ENCODE measurements around the gene MEIOSIN. TPM values are rescaled to one million over a fixed set of nuclear protein-coding genes. Genes with fewer than 3 reads are reported as not detected.

Gene MEIOSIN
- total RNA-seq, 2 experiments from 2014 or later: not detected

DNA sequence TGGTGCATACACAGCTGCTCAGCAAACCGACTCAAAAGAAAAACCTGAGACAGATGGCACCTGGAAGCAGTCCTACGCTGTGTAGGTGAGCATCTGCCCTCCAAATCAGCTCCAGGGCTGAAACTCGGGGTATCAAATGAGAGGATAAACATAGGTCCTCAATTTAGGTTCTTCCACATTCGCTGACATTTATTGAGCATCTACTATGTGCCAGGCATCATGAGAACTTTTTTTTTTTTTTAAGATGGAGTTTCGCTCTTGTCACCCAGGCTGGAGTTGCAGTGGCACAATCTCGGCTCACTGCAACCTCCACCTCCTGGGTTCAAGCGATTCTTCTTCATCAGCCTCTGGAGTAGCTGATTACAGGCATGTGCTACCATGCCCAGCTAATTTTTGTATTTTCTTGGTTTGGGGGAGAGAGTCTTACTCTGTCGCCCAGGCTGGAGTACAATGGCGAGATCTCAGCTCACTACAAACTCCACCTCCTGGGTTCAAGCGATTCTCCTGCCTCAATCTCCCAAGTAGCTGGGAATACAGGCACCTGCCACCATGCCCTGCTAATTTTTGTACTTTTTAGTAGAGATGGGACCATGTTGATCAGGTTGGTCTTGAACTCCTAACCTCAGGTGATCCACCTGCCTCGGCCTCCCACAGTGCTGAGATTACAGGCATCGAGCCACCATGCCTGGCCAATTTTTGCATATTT, 27.4 kb upstream of the MEIOSIN start:
- peaks cover 37% of the 10 kb centered on the region for H3K36me3 Mint-ChIP-seq (ENCODE audit: low read depth)
- peaks cover 8% of the 10 kb centered on the region for H3K4me1 Mint-ChIP-seq (ENCODE audit: low read depth)
- ATAC-seq (no peak), DNase-seq (no peak)
- no peaks in the 10 kb centered on the region for H3K9me3 Mint-ChIP-seq
- POLR2A ChIA-PET: interaction anchor here (0.7 to 3.7 kb wide), 7 partner anchors 9 to 1108 kb away, joined by 3 to 24 read pairs (median 3); partner anchors contain the start of genes FBXO46, QPCTL and SNRPD2
- H3K4me3 Mint-ChIP-seq: no peak overlapping the region
- no peak overlapping the region for H3K27ac Mint-ChIP-seq
- TF ChIP-seq, protein P1, sequence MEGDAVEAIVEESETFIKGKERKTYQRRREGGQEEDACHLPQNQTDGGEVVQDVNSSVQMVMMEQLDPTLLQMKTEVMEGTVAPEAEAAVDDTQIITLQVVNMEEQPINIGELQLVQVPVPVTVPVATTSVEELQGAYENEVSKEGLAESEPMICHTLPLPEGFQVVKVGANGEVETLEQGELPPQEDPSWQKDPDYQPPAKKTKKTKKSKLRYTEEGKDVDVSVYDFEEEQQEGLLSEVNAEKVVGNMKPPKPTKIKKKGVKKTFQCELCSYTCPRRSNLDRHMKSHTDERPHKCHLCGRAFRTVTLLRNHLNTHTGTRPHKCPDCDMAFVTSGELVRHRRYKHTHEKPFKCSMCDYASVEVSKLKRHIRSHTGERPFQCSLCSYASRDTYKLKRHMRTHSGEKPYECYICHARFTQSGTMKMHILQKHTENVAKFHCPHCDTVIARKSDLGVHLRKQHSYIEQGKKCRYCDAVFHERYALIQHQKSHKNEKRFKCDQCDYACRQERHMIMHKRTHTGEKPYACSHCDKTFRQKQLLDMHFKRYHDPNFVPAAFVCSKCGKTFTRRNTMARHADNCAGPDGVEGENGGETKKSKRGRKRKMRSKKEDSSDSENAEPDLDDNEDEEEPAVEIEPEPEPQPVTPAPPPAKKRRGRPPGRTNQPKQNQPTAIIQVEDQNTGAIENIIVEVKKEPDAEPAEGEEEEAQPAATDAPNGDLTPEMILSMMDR (IDR thresholded peaks at IDR 0.05): no peak
- no peaks in the 10 kb centered on the region for H3K27me3 Mint-ChIP-seq
- CTCF ChIA-PET: interaction anchor here (2.6 kb wide), 1 partner anchor 13 kb away, joined by 16 read pairs; the partner anchor contains the start of gene QPCTL
- intact Hi-C loops (cut with micrococcal nuclease): no loop called here

DNA sequence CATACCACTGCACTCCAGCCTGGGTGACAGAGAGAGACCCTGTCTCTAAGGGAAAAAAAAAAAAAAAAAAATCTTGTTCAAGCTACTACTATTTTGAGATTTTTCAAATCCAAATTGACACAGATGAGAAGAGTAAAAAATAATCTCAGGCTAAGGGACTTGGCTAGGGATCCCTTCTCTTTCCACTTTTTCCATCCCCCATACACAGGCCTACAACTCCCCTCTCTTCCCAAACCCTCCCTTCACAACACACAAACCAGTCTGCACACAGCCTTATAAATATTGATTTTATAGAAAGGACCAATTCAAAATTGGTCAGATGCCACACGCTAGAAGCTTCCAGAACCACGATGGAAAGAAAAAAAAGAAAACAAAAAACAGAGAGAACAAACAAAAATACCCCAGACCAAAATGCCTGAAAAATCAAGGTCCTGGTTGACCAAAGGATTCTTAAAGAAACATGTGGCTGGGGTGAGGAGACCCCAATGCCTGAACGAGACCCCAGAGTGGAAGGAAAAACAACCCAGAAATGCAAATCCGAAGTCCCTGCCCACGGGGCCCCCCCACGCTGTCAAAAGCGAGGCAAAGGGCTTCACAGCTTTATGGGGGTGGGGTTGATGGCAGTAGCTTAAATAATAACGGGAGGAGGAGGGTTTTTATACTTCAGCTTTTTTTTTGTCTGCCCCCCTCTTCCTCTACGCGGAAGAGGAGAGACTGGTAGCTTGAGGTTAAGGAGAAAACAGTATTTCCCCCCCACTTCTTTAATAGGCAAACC, 22.7 kb upstream of the MEIOSIN start:
- intact Hi-C loops (cut with micrococcal nuclease): no loop called here
- H3K27me3 Mint-ChIP-seq: no peaks in the 10 kb centered on the region
- POLR2A ChIA-PET: interaction anchor here (0.7 to 1.3 kb wide), 3 partner anchors 16 to 59 kb away, joined by 3 to 6 read pairs (median 3); partner anchors contain the start of genes QPCTL, SIX5 and SNRPD2
- H3K4me1 Mint-ChIP-seq (ENCODE audit: low read depth): peaks cover 21% of the 10 kb centered on the region
- H3K4me3 Mint-ChIP-seq: no peak overlapping the region
- TF ChIP-seq, protein P1 (IDR thresholded peaks at IDR 0.05): no peak
- ATAC-seq (no peak), DNase-seq (no peak)
- H3K9me3 Mint-ChIP-seq: no peaks in the 10 kb centered on the region
- peak overlapping the region; percentile 39 for H3K27ac Mint-ChIP-seq
- CTCF ChIA-PET: interaction anchor here (0.9 to 2.3 kb wide), 5 partner anchors 9 to 30 kb away, joined by 3 to 9 read pairs (median 4); partner anchors contain the start of gene QPCTL
- peaks cover 16% of the 10 kb centered on the region for H3K36me3 Mint-ChIP-seq (ENCODE audit: low read depth)

DNA sequence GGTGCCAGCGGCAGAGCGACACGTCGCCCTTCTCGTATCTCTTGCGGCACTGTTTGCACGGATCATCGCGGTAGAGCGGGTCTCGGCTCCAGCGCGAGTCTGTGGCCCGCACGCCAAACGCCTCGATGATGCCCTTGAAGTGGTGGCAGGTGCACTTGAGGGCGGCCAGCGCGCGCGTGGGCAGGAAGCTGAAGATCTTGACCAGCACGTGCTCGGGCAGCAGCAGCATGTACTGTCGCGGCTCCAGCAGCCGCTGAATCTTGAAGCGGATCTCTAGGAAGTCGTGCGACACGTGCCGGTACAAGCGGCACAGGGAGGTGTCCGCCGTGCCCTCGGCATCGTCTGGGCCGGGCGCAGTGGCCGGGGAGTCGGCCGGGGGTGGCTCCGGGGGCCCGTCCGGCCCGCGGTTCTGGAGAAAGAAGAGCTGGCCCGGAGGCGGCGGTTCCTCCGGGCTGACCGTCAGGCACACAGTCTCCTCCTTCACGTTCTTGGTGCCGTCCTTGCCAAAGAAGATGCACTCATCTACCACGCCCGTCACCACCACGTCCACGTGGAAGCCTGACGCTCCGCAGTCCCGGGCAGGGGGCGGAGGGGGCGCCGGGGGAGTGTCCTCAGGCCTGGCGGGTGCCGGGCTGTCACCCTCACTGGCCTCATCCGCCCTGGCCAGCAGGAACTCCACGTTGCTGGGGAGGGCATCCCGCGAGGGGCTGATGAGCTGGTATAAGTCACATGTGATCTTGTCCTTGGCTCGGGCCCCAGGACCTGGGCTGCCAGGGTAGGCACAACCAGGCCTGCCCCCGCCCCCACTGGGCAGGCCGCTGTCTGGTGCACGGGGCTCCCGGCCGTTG, 21.2 kb upstream of the MEIOSIN start:
- Mint-ChIP-seq H3K4me1 (ENCODE audit: low read depth) (peaks cover 31% of the 10 kb centered on the region), H3K4me3 (no peak overlapping the region), H3K27me3 (no peaks in the 10 kb centered on the region), H3K36me3 (ENCODE audit: low read depth) (peaks cover 16% of the 10 kb centered on the region), H3K27ac (no peak overlapping the region), H3K9me3 (no peaks in the 10 kb centered on the region)
- intact Hi-C loops (cut with micrococcal nuclease): no loop called here
- no peak for DNase-seq
- POLR2A ChIA-PET: interaction anchor here (0.8 to 1.1 kb wide), 4 partner anchors 8 to 20 kb away, joined by 3 to 4 read pairs (median 4); partner anchors contain the start of gene QPCTL
- CTCF ChIA-PET: interaction anchor here (1.1 kb wide), 1 partner anchor 31 kb away, joined by 3 read pairs; no protein-coding TSS in a partner anchor
- no peak for ATAC-seq
- TF ChIP-seq, protein P1 (IDR thresholded peaks at IDR 0.05): no peak

DNA sequence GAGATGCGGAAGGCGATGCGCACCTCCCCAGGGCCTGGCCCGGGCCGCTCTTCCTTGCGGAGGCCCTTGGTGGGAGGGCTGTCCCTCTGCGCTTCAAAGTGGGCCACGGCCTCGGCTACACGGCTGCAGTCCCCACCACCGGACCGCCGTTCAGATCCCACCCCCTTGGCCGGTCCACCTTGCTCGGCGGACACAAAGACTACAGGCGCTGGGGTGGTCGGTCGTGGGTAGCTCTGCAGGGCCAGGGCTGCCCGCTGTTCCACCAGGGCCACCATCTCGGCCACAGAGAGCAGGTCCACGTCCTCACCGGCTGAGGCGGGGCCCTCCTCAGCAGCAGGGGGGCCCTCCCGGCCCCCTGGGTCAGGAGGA, 20.6 kb upstream of the MEIOSIN start:
- TF ChIP-seq, protein P1 (IDR thresholded peaks at IDR 0.05): no peak
- ChIA-PET CTCF (no interaction called here), POLR2A (interaction anchor here (0.8 to 1.6 kb wide), 5 partner anchors 8 to 20 kb away, joined by 3 to 4 read pairs (median 3); partner anchors contain the start of gene QPCTL)
- no peak overlapping the region for H3K27ac Mint-ChIP-seq
- H3K9me3 Mint-ChIP-seq: no peaks in the 10 kb centered on the region
- no peaks in the 10 kb centered on the region for H3K27me3 Mint-ChIP-seq
- H3K36me3 Mint-ChIP-seq (ENCODE audit: low read depth): peaks cover 16% of the 10 kb centered on the region
- H3K4me1 Mint-ChIP-seq (ENCODE audit: low read depth): peaks cover 31% of the 10 kb centered on the region
- ATAC-seq (no peak), DNase-seq (no peak)
- intact Hi-C loops (cut with micrococcal nuclease): no loop called here
- no peak overlapping the region for H3K4me3 Mint-ChIP-seq
